Measurements from ENCODE around the gene ARHGEF16.

Gene ARHGEF16

GRCh38 chr1:3468236-3469103 is 14.0 kb downstream of the ARHGEF16 start:
- DNase-seq (ENCODE audit: low spot score): no peak

DNA sequence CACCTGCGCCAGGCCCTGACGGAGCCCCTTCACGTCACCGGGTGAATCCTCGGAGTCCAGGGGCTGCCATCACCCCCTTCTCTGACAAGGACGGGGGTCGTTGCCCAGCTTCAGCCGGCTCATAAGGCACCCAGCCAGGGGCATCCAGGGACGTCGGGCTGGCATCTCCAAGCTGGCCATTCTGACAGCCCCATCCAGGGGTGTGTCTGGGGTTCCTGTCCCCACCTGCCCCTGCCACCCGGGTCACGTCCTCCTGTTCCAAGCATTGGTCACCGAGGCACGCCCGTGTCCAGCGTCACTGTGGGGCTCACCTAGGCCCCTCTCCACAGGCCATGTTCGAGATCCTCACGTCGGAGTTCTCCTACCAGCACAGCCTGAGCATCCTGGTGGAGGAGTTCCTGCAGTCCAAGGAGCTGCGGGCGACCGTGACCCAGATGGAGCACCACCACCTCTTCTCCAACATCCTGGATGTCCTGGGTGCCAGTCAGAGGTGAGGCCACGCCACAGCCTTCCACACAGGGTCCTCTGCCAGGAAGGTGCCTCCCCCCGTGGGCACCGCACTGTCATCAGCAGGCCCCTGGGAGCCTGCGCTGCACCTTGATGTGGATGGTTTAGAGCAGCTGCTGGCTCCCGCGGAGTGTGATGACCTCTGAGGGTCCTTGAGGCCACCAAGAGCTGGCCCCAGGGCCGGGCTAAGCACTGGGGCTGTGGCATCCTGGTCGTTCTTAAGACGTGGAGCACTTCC is 14.8 kb downstream of the ARHGEF16 start:
- DNase-seq (ENCODE audit: low spot score): no peak

DNA sequence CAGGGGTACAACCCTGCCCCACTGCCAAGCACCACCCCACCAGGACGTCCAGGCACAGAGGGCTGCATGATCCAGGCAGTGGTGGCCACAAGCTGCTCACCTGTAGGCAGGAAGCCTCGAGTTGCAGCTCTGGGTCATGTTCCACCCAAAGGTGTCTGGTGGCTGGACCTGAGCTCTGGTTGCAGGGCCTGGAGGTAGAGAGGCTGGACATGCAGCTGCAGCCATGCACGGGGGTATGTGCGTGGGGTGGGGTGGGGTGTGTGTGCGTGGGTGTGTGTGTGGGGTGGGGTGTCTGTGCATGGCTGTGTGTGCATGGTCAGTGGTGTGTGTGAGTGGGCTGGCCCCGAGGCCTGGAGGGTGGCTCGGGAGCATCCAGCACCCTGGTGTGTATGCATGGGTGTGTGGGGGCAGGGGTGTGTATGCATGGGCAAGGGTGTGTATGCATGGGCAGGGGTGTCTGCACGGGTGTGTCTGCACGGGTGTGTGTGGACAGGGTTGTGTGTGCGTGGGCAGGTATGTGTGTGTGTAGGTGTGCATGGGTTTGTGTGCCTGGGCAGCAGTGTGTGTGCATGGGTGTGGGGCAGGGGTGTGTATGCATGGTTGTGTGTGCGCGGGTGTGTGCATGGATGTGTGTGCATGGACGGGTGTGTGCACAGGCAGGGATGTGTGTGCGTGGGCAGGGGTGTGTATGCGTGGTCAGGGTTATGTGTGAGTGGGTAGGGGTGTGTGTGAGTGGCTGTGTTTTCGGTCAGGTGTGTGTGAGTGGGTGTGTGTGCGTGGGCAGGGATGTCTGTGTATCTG is 15.6 kb downstream of the ARHGEF16 start:
- no peak for DNase-seq (ENCODE audit: low spot score)

DNA sequence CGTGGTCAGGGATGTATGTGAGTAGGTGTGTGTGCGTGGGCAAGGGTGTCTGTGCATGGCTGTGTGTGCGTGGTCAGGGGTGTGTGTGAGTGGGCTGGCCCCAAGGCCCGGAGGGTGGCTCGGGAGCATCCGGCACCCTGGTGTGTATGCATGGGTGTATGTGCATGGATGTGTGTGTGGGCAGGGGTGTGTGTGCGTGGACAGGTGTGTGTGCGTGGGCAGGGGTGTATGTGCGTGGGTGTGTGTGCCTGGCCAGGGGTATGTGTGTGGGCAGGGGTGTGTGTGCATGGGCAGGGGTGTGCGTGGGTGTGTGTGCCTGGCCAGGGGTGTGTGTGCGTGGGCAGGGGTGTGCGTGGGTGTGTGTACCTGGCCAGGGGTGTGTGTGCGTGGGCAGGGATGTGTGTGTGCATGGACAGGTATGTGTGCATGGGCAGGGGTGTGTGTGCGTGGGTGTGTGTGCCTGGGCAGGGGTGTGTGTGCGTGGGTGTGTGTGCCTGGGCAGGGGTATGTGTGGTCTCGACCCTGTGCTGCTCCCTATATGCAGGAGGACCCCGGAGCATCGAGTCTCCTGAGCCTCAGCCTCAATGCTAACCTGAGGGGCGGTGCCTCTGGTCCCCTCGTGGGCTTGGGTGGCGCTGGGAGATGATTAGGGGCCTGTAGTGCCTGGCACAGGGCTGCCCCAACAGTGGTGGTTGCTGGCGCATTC is 16.3 kb downstream of the ARHGEF16 start:
- DNase-seq (ENCODE audit: low spot score): no peak

DNA sequence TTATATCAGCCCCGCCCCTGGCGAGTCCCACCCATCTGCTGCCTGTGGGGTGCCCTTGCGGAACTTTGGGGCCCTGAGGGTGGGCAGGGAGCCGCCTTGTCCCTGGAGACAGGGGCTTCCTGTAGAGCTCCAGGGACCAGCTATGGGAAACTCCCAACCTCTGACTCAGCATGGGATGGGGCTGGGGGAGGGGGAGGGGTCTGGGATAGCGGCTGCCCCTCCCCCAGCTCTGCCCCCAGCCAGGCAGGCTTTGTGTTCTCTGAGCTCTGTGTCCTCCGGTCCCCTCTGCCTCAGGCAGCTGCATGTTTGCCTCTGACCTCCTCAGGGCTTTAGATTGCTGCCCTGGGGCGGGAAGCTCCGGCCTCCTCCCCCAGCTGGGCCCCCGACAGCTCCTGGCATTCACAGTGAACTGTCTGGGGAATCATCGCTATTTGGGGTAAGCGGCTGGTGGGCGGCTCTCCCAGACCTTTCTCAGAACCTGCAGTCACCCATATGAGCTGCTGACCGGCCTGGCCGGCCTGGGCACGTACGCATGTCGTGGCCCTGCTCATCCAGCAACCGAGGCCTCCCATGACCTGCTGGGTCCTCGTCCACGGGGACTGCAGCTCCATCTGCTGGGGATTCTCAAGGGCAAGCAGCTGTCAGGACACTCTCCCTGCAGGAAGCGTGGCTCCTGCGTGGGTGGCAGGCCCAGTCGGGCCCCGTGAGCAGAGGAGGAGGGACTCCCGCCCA is 17.1 kb downstream of the ARHGEF16 start:
- no peak for DNase-seq (ENCODE audit: low spot score)

DNA sequence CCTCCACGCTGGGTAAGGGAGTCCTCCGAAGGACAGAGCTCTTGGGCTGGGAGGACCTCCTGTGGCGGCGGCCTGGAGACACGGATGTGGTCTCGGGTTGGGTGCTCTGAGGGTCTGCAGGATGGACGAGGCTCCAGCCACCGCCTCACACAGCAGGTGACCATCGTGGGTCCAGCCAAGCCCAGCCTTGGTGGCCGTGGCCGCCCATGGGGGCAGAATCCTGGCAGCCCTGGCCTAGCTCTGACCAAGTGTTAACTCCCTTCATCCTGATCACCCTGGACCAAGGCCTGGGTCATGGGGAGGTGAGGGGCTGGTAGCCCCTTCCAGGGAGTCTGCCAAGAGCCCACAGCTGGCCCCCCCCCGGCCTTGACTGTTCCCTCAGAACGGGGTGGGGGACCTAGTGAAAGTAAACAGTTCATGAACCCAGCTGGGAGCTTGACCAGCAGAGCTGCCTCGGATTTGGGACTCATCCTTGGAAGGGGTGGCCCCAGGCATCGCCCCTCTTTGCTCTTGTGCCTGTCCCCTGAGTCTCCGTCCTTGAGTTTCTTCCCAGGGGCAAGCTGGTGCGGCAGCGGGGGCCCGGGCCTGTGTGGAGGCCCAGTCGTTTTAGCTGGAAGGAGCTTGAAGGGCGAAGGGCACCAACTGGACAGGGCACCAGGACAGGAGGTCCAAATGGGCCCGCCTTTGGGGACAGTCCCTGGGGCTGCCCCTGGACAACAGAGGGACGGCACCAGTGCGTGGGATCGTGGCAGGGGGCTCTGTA is 17.8 kb downstream of the ARHGEF16 start:
- DNase-seq (ENCODE audit: low spot score): no peak

GRCh38 chr1:3472906-3473305 is 18.4 kb downstream of the ARHGEF16 start:
- DNase-seq (ENCODE audit: low spot score): no peak

DNA sequence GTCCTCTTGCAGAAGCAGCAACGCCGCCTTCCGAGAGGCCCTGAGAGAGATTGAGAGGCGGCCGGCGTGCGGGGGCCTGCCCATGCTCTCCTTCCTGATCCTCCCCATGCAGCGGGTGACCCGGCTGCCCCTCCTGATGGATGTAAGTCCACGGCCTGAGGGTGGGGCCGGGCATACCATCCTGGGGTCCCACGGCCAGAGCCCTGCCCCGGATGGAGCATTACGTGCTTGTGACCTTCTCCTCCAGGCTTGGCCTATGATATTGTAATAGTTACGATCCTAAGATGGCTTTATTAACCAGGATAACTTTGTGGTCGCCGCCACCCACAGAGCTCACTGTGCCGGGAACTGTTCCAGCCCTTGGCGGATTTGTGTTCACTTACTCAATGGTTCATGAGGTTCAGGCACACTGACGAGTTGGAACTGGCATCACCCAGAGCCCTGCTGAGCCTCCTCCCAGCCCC is 18.9 kb downstream of the ARHGEF16 start:
- no peak for DNase-seq (ENCODE audit: low spot score)

DNA sequence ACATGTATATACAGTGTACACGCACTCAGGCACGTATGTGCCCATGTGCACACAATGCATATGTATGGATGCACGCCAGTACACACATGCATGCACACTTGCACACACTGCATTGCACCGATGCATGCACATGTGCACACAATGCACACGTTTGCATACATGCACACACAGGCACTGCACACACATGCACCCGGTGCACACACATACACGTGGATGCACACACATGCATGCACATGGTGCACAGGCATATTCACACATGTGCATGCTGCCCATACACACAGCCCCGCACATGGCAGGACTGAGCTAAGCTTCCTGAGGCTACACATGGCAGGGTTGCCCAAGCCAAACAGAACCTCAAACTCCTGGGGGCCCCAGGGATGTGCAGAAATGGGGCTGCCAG is 19.6 kb downstream of the ARHGEF16 start:
- no peak for DNase-seq (ENCODE audit: low spot score)

GRCh38 chr1:3474421-3474820 is 20.0 kb downstream of the ARHGEF16 start:
- no peak for DNase-seq (ENCODE audit: low spot score)

DNA sequence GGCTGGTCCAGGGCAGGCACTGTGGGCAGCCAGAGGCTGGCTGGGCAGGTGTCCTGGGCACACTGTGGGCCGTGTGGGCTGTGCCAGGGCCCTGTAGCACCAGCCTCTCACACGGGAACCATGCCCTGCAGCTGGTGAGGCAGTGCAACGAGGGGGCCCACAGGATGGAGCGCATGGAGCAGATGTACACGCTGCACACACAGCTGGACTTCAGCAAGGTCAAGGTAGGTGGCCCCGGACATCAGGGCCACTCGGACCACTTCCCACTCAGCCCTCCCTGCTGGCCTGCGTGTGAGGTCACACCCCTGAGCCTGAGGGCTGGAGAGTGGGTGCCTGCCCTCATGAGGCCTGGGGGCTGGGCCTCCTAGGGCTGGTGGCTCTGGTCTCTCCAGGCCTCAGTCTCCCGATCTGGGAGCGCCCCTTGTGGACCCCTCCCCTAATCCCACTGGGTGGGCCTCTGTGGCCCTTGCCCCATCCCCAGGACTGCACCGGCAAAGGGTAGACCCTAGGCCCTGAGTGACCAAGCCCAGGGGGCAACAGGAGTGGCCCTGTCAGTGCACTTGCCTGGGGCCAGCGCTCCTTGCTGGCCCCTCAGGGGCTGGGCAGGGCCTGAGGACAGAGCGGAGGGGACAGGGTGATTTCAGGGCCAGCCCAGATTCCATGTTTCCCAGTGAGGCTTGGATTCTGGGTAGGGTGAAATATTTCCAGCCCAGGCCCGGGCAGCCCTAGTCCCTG is 21.5 kb downstream of the ARHGEF16 start:
- DNase-seq (ENCODE audit: low spot score): no peak

DNA sequence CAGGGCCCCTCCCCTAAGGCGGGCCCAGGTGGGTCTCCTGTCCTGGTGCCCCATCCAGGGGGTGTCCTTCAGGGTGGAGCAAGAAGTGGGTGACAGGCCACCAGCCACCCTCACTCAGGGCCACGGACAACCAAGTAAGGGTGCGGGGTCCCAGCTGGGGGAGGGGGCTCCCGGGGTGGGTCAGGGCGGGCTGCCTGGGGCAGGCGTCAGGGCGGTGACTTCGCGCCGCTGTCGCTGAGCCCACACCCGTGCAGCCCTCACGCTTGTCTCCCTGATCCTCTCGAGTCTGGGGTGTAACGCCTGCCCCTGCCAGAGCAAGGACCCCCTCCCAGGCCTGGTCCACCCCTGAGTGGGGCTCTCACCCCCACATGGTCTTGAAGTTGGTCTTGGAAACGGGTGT is 22.2 kb downstream of the ARHGEF16 start:
- no peak for DNase-seq (ENCODE audit: low spot score)

DNA sequence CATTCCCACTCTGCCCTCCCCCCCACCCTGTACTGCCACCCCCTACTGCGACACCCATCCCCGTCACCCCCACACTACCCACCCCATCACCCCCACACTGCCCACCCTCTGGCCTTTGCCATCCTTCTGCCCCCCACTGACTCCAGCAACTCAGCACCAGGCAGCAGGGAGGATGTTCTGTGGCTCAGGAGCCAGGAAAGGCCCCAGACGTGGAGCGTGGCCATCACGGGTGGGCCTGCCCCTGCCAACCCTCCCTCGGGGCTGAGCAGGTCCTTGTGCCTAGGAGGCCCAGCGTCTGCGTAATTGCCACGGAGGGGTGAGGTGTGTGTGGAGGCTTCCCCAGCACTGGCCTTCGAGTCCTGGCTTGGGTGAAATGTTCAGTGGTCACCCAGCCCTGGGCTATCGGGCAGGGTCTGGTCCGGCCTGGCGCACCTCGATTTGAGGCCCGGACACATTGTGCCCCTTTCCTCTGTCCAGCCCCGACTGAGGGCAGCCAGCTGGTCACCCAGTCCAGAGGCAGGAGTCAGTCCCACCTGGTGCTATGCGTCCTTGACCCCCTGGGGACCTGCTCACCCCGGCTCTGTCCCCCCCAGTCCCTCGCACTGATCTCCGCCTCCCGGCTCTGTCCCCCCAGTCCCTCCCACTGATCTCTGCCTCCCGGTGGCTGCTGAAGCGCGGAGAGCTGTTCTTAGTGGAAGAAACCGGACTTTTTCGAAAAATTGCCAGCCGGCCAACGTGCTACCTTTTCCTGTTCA is 23.0 kb downstream of the ARHGEF16 start:
- DNase-seq (ENCODE audit: low spot score): no peak

DNA sequence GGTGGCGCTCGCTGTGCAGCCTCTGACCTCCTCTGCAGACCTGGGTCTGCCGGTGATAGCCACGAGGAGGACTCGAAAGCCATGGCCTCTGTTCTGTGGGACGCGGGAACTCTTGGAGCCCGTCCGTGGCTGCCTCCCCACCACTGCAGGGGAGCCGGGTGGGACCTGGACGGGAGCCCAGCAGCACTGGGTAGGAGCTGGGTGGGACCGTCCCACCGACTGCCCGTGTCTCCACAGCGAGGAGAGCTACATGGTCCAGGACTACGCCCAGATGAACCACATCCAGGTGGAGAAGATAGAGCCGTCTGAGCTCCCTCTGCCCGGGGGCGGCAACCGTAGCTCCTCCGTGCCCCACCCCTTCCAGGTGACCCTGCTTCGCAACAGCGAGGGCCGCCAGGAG is 23.7 kb downstream of the ARHGEF16 start:
- no peak for DNase-seq (ENCODE audit: low spot score)

GRCh38 chr1:3479511-3480368 is 25.3 kb downstream of the ARHGEF16 start:
- DNase-seq (ENCODE audit: low spot score): no peak

GRCh38 chr1:3480369-3480719 is 25.9 kb downstream of the ARHGEF16 start:
- no peak for DNase-seq (ENCODE audit: low spot score)

GRCh38 chr1:3481046-3481445 is 26.6 kb downstream of the ARHGEF16 start:
- no peak for DNase-seq (ENCODE audit: low spot score)

DNA sequence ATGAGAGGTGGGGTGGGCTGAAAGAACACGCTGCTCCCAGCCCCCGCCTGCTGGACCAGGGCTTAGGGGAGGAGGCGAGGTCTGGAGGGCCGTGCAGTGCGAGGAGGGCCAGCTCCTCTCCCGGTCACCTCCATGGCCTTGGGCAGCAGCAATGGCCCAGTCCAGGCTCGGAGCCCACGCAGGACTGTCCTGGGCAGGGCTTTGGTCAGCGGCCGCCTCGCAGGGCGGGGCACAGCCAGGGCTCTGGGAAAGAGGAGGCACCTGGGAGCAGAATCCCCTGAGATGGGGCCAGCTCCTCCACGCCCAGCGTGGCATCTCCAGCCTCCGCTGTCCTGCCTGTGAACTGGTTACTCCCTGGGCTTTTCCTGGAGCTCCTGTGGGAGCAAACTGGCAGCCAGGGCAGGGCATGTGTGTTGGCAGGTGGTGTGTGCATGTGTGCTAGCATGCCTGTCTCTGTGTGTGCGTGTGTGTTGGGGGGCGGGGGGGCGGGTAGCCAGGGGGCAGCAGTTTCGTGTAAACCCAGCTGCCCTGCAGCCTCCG is 27.4 kb downstream of the ARHGEF16 start:
- no peak for DNase-seq (ENCODE audit: low spot score)
